ENCODE results near the gene SAXO1. TPM values are rescaled to one million over a fixed set of nuclear protein-coding genes. Genes with fewer than 3 reads are reported as not detected.

Gene SAXO1
- total RNA-seq, 1 donor from 2014 or later: 0.29 TPM

- intact Hi-C loops (cut with micrococcal nuclease): no loop called here
These were observed 145.5 kb downstream of the SAXO1 start for GRCh38 chr9:18887546-18887945.

DNA sequence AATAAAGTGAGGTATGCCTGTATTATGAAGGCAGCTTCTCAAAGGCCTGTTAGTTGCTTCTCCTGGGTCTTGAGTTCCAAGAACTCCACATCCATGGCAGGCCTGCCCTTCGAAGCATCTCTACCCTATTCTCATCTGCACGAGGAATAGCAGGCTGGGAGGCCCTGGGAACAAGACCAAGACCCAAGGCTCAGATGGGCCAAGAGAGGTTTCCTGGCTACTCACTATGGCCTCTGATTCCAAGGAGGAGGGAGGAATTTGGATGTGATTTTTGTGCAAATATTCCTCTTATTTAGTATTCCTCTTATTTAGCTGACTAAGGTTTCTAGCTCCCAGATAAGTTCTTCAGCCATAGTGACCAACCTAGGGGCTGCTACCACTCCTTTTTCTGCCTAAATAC is 151.3 kb downstream of the SAXO1 start:
- intact Hi-C loops (cut with micrococcal nuclease): no loop called here

GRCh38 chr9:18877984-18878383 is 155.0 kb downstream of the SAXO1 start:
- intact Hi-C loops (cut with micrococcal nuclease): no loop called here

Other genes starting within 250 kb of the SAXO1 start
- gene RRAGA, start 16.2 kb upstream of the SAXO1 start, total RNA-seq: 48.1 and 50.9 TPM in 2 replicates
- 24.9 and 25.3 TPM in 2 replicates for gene HAUS6, start 69.7 kb upstream of the SAXO1 start, total RNA-seq
- 58.9 and 62.8 TPM in 2 replicates for gene PLIN2, start 94.3 kb upstream of the SAXO1 start, total RNA-seq
- gene DENND4C, start 197.5 kb upstream of the SAXO1 start, total RNA-seq: 38.7 and 44.8 TPM in 2 replicates